Endothelial cell of umbilical vein (primary cell): ENCODE measurements around the gene TULP4. TPM values are rescaled to one million over a fixed set of nuclear protein-coding genes. Genes with fewer than 3 reads are reported as not detected.

ENCODE experiments used
- BruUV-seq: library from RNA; stranded (reverse); fragments of 400-500 nt; replicated peaks from 2 replicates; lab custom pipeline; 2021; lab: Mats Ljungman, UMichigan
- CTCF ChIA-PET: fragments of 300-600, 350-600 bp; sonication (Branson Sonifier 250); formaldehyde crosslinking; loops from one replicate; lab custom pipeline; 2021; ENCODE audit warnings: antibody characterized with exemption, inconsistent platforms; lab: Charles Lee
- POLR2A ChIA-PET: fragments of 300-600, 350-600 bp; sonication (Branson Sonifier 250); formaldehyde crosslinking; loops from one replicate; lab custom pipeline; 2021; ENCODE audit warnings: antibody characterized with exemption, inconsistent platforms; lab: Charles Lee
- DNase-seq: peaks from one replicate; pipeline ENCODE4 v3.0.0-alpha.2; 2011; ENCODE audit warnings: low read depth, low spot score
- FAIRE-seq: peaks from 2 replicates; lab custom pipeline; 2011; peaks lifted over from hg19 to GRCh38; lab: Jason Lieb, UNC
- H2AFZ ChIP-seq: 2 replicates; pipeline ENCODE4 v1.6.0; 2012; ENCODE audit warnings: low read depth, low read length, control low read depth, inconsistent platforms
- H3K27ac ChIP-seq: 2 replicates; pipeline ENCODE4 v1.5.1; 2011; ENCODE audit warnings: low read depth, mild to moderate bottlenecking, control low read depth, low read length, moderate library complexity; ENCODE audit not compliant: insufficient read depth
- H3K27me3 ChIP-seq, 2 experiments: 2 replicates each; pipeline versions ENCODE4 v1.6.0 to v1.6.1; 2011; ENCODE audit warnings: low read length in 2 of 2, mixed read lengths in 1 of 2; ENCODE audit not compliant: control insufficient read depth in 2 of 2, insufficient read depth in 2 of 2
- H3K36me3 ChIP-seq, 2 experiments: 2 replicates in 1 of 2; 3 replicates in 1 of 2; pipeline ENCODE4 v1.5.1; 2011; ENCODE audit warnings: low read length in 2 of 2, mild to moderate bottlenecking in 1 of 2, moderate library complexity in 1 of 2; ENCODE audit not compliant: control insufficient read depth in 2 of 2, insufficient read depth in 2 of 2; ENCODE audit errors: extremely low read depth in 1 of 2
- H3K4me1 ChIP-seq: 3 replicates; pipeline ENCODE4 v1.5.1; 2011; ENCODE audit warnings: mild to moderate bottlenecking, low read length; ENCODE audit not compliant: control insufficient read depth, insufficient read depth; ENCODE audit errors: extremely low read depth
- H3K4me2 ChIP-seq: 2 replicates; pipeline ENCODE4 v1.6.1; 2011; ENCODE audit warnings: low read length, control low read depth, mixed read lengths; ENCODE audit not compliant: insufficient read depth
- H3K4me3 ChIP-seq, 3 experiments: fragments of 200-600 bp in 1 of 3; sonication (generic), shearing (Covaris generic) in 1 of 3; replicated peaks in 1 of 3; 2 replicates each; pipeline ENCODE4 v1.5.1; 2011 to 2016; ENCODE audit warnings: control low read depth in 3 of 3, low read length in 3 of 3, mild to moderate bottlenecking in 2 of 3, inconsistent platforms in 1 of 3, low read depth in 1 of 3, moderate library complexity in 1 of 3; ENCODE audit not compliant: insufficient read depth in 1 of 3
- H3K79me2 ChIP-seq: 2 replicates; pipeline ENCODE4 v1.6.0; 2012; ENCODE audit warnings: low read length, inconsistent platforms; ENCODE audit not compliant: control insufficient read depth, insufficient read depth
- H3K9ac ChIP-seq: replicated peaks from 2 replicates; pipeline ENCODE3; 2011; ENCODE audit warnings: low read length, control low read depth; ENCODE audit not compliant: insufficient read depth; ENCODE audit errors: extremely low read depth
- H3K9me1 ChIP-seq: replicated peaks from 3 replicates; pipeline ENCODE4 v1.6.0; 2011; ENCODE audit warnings: mild to moderate bottlenecking, low read length; ENCODE audit not compliant: control insufficient read depth, insufficient read depth; ENCODE audit errors: extremely low read depth
- H3K9me3 ChIP-seq: replicated peaks from 2 replicates; pipeline ENCODE4 v1.5.1; 2012; ENCODE audit warnings: low read length, inconsistent platforms; ENCODE audit not compliant: control insufficient read depth, insufficient read depth
- H4K20me1 ChIP-seq: replicated peaks from 2 replicates; pipeline ENCODE3; 2011; ENCODE audit warnings: mild to moderate bottlenecking, low read length; ENCODE audit not compliant: control insufficient read depth, insufficient read depth; ENCODE audit errors: extremely low read depth
- FOS ChIP-seq: IDR thresholded peaks from 2 replicates; pipeline ENCODE4 v1.6.1; 2011; ENCODE audit warnings: mild to moderate bottlenecking, low read length, moderate library complexity, borderline replicate concordance; ENCODE audit not compliant: insufficient read depth
- GATA2 ChIP-seq: IDR thresholded peaks from 2 replicates; pipeline ENCODE4 v1.7.0; 2011; ENCODE audit warnings: low read depth, mild to moderate bottlenecking, moderate library complexity, mixed read lengths, low read length; ENCODE audit not compliant: insufficient read length, insufficient read depth
- JUN ChIP-seq: IDR thresholded peaks from 2 replicates; pipeline ENCODE4 v1.6.1; 2011; ENCODE audit warnings: borderline replicate concordance, low read depth; ENCODE audit not compliant: insufficient read length, insufficient read depth
- MYC ChIP-seq: IDR thresholded peaks from one replicate; pipeline ENCODE4 v1.6.1; 2011; ENCODE audit warnings: mild to moderate bottlenecking, low read depth, low read length
- POLR2A ChIP-seq: IDR thresholded peaks from 2 replicates; pipeline ENCODE4 v1.6.1; 2012; ENCODE audit warnings: low read depth, mild to moderate bottlenecking, control low read depth, low read length
- POLR2AphosphoS5 ChIP-seq: IDR thresholded peaks from 2 replicates; pipeline ENCODE4 v1.6.1; 2012; ENCODE audit warnings: low read depth, mild to moderate bottlenecking, control low read depth, low read length, moderate library complexity; ENCODE audit not compliant: insufficient read depth
- dilution Hi-C: fragments of 300-500 bp; cut with MboI; formaldehyde crosslinking; loops from one replicate; pipeline ENCODE4 v1.15.0; 2019; ENCODE audit warnings: low sequenced_read_pairs; ENCODE audit not compliant: extremely low pct_ligation_motif_present
- intact Hi-C: fragments of 100-400 bp; cut with micrococcal nuclease; formaldehyde crosslinking; loops from one replicate; pipeline ENCODE4 v1.10.0; 2022
- polyA plus RNA-seq, 4 experiments: library from polyadenylated mRNA; depleted of rRNA in 3 of 4; stranded (reverse) in 3 of 4; unstranded in 1 of 4; fragments of >200 nt; gene quantifications; 2 replicates each; pipeline versions ENCODE4 v1.2.1 to v1.2.3, GENCODE V29; 2011 to 2012; ENCODE audit warnings: missing spikeins in 1 of 4
- total RNA-seq: library from RNA; stranded (reverse); gene quantifications from 2 replicates; pipeline ENCODE4 v1.2.3, GENCODE V29; 2021
- TF ChIP-seq, protein P1 (sequence below): IDR thresholded peaks from 2 replicates; pipeline ENCODE4 v1.6.1; 2011; ENCODE audit not compliant: insufficient read depth, insufficient read length
- TF ChIP-seq, protein P2 (sequence below), 2 donors: IDR thresholded peaks; 1 replicate in 1 of 2; 2 replicates in 1 of 2; pipeline ENCODE4 v1.5.1; 2011; ENCODE audit warnings: low read length in 2 of 2, mild to moderate bottlenecking in 2 of 2, moderate library complexity in 2 of 2, control low read depth in 1 of 2, inconsistent platforms in 1 of 2, low read depth in 1 of 2; ENCODE audit not compliant: insufficient read depth in 1 of 2; ENCODE audit errors: extremely low read depth in 1 of 2

Gene TULP4
- total and polyA plus RNA-seq, 2 donors (not counting 3 experiments of a cell fraction or from before 2014, with no cell fraction given) = 10.8 to 55.1 TPM

DNA sequence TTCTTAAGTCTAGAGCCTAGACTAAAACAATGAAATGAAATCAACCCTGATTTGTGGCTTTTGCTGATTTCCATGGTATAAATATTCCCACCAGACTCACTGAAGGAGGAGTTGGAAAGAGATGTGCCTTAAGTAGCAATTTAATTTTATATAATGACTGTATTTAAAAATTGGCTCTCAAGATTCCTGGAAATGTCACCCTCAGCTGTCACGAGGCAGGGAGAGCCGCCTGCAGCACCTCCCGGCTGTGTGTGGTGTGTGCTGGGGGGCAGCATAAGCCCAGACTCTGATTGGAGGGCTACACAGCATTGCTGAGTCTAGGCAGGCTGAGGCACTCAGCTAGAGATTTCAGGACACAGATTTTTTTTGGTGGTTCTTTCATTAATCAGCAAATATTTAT is 207.0 kb downstream of the TULP4 start:
- peaks cover 17% of the 10 kb centered on the region for H3K4me1 ChIP-seq
- TF ChIP-seq POLR2AphosphoS5 (no peak), FOS (no peak), POLR2A (no peak), MYC (no peak), GATA2 (no peak), JUN (no peak)
- TF ChIP-seq, protein P1, sequence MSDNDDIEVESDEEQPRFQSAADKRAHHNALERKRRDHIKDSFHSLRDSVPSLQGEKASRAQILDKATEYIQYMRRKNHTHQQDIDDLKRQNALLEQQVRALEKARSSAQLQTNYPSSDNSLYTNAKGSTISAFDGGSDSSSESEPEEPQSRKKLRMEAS = no peak
- TF ChIP-seq, protein P2, sequence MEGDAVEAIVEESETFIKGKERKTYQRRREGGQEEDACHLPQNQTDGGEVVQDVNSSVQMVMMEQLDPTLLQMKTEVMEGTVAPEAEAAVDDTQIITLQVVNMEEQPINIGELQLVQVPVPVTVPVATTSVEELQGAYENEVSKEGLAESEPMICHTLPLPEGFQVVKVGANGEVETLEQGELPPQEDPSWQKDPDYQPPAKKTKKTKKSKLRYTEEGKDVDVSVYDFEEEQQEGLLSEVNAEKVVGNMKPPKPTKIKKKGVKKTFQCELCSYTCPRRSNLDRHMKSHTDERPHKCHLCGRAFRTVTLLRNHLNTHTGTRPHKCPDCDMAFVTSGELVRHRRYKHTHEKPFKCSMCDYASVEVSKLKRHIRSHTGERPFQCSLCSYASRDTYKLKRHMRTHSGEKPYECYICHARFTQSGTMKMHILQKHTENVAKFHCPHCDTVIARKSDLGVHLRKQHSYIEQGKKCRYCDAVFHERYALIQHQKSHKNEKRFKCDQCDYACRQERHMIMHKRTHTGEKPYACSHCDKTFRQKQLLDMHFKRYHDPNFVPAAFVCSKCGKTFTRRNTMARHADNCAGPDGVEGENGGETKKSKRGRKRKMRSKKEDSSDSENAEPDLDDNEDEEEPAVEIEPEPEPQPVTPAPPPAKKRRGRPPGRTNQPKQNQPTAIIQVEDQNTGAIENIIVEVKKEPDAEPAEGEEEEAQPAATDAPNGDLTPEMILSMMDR (IDR thresholded peaks at IDR 0.05; ENCODE audit: extremely low read depth in 1 of 2, insufficient read depth in 1 of 2, low read depth in 1 of 2, low read length in 2 of 2) = no peak
- no peak overlapping the region for H3K9ac ChIP-seq
- H3K79me2 ChIP-seq = no peaks in the 10 kb centered on the region
- H3K27ac ChIP-seq = no peak overlapping the region
- no peak overlapping the region for H2AFZ ChIP-seq
- H3K36me3 ChIP-seq = no peaks in the 10 kb centered on the region
- H3K27me3 ChIP-seq = no peaks in the 10 kb centered on the region
- no peaks in the 10 kb centered on the region for H3K9me3 ChIP-seq
- DNase-seq (no peak), FAIRE-seq (no peak)
- no peak overlapping the region for H3K4me3 ChIP-seq
- no peaks in the 10 kb centered on the region for H3K9me1 ChIP-seq
- ChIA-PET POLR2A (no interaction called here), CTCF (interaction anchor here (0.6 to 4.4 kb wide), 36 partner anchors 9 to 305 kb away, joined by 3 to 58 read pairs (median 4); no protein-coding TSS in a partner anchor)
- H4K20me1 ChIP-seq = no peaks in the 10 kb centered on the region
- intact Hi-C loops (loop anchor here (2.0 kb wide), 3 partner anchors 20 to 110 kb away; no protein-coding TSS in a partner anchor), dilution Hi-C loops (no loop called here)
- no peak overlapping the region for H3K4me2 ChIP-seq
- no TSS peak for BruUV-seq
